HG02759 (cell line): ENCODE results near the gene DUSP10.

ENCODE experiments used
- ATAC-seq: cut with Tn5 transposase; IDR thresholded peaks from one replicate; pipeline ENCODE4 v1.9.1; 2021; ENCODE audit warnings: mild to moderate bottlenecking, moderate library complexity; ENCODE audit not compliant: unreplicated experiment

The DUSP10 gene

DNA sequence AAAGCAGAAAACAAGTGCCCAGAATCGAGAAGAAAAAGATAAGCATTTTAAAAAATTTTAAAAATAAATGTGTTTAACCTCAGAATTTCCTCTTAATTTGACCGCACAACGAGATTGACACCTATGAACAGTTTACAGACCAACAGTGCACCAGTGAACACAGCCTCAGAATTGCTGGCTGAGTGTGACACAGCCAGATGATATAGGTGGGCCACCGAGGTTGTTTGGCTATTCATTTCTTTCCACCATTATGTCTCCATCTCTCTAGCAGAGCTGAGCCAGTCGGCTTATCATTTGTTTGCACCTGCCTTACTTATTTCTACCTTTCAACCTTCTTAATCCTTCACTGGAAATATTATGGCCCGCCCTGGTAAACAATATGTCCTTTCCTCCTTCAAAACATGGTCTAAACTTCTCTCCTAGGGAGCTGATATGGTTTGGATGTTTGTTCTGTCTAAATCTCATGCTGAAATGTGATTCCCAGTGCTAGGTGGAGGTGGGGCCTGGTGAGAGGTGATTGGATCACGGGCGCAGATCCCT is 86.1 kb downstream of the DUSP10 start:
- ATAC-seq: no peak
